HG03575 (cell line): ENCODE results near the gene KCTD13.
A peak's percentile ranks its signal among the peaks of the same experiment; 100 is the strongest.
"Not testable (repeated sequence)": the region's sequence is repeated elsewhere in the genome, so short reads cannot be mapped to it uniquely, and the experiment has no call there.

Experiments used
- ATAC-seq: cut with Tn5 transposase; IDR thresholded peaks from one replicate; pipeline ENCODE4 v1.9.1; 2021; ENCODE audit not compliant: unreplicated experiment, insufficient number of reproducible peaks, low FRiP score; ENCODE audit errors: extremely low read depth

Gene KCTD13

GRCh38 chr16:29925781-29926710 is at the start of gene KCTD13:
KCTD13 (minus strand) TSS chr16:29926226; CDS start chr16:29926033, 193 bp downstream.
- ATAC-seq, result no peak

GRCh38 chr16:29975134-29975538 is 49.1 kb upstream of the KCTD13 start:
- no peak for ATAC-seq

GRCh38 chr16:29974291-29975133 is 48.5 kb upstream of the KCTD13 start:
- no peak for ATAC-seq

- peak; percentile 70 for ATAC-seq
Measured at GRCh38 chr16:29973384-29974246, 47.6 kb upstream of the KCTD13 start, which contains the start of gene TAOK2. TAOK2 (plus strand) TSS chr16:29973868; CDS start chr16:29977773, 3,905 bp downstream.

GRCh38 chr16:29972992-29973383 is 47.0 kb upstream of the KCTD13 start:
- no peak for ATAC-seq

- ATAC-seq, result no peak
Measured at GRCh38 chr16:29972500-29972899, 46.5 kb upstream of the KCTD13 start.

- no peak for ATAC-seq
Measured at GRCh38 chr16:29971304-29971703, 45.3 kb upstream of the KCTD13 start.

GRCh38 chr16:29968205-29968604 is 42.2 kb upstream of the KCTD13 start:
- ATAC-seq, result no peak

- ATAC-seq, result no peak
Measured at GRCh38 chr16:29963021-29963743, 37.2 kb upstream of the KCTD13 start.

- ATAC-seq, result no peak
Measured at GRCh38 chr16:29962344-29962994, 36.4 kb upstream of the KCTD13 start.

- no peak for ATAC-seq
Measured at GRCh38 chr16:29961479-29962343, 35.7 kb upstream of the KCTD13 start, which contains the start of gene TMEM219. TMEM219 (plus strand) TSS chr16:29962079; CDS start chr16:29963144, 1,065 bp downstream.

GRCh38 chr16:29961127-29961478 is 35.1 kb upstream of the KCTD13 start:
- no peak for ATAC-seq

GRCh38 chr16:29959821-29960220 is 33.8 kb upstream of the KCTD13 start:
- not testable (repeated sequence) for ATAC-seq

GRCh38 chr16:29959293-29959692 is 33.3 kb upstream of the KCTD13 start:
- no peak for ATAC-seq

GRCh38 chr16:29958756-29959155 is 32.7 kb upstream of the KCTD13 start:
- no peak for ATAC-seq

- no peak for ATAC-seq
Measured at GRCh38 chr16:29951625-29952365, 25.8 kb upstream of the KCTD13 start.
